Ramos (cell line): Measurements from ENCODE around the gene GUK1.

Source experiments
- in situ Hi-C: fragments of 300-500 bp; cut with MboI; formaldehyde crosslinking; loops from one replicate; pipeline ENCODE4 v1.14.3; 2022; ENCODE audit warnings: low sequenced_read_pairs; ENCODE audit not compliant: unreplicated experiment

Gene GUK1

GRCh38 chr1:228159008-228159665 lies 19.1 kb downstream of the GUK1 start:
- in situ Hi-C loops, result no loop called here

- in situ Hi-C loops, result no loop called here
These were observed 20.2 kb downstream of the GUK1 start for GRCh38 chr1:228160201-228160761.

- in situ Hi-C loops, result no loop called here
These were observed 21.3 kb downstream of the GUK1 start for GRCh38 chr1:228161362-228161761.

- in situ Hi-C loops, result no loop called here
These were observed 21.8 kb downstream of the GUK1 start for GRCh38 chr1:228161866-228162265.

- in situ Hi-C loops, result no loop called here
These were observed 22.4 kb downstream of the GUK1 start for GRCh38 chr1:228162286-228163006.

- in situ Hi-C loops, result no loop called here
These were observed 23.1 kb downstream of the GUK1 start for GRCh38 chr1:228163007-228163753.

- in situ Hi-C loops, result no loop called here
These were observed 23.9 kb downstream of the GUK1 start for GRCh38 chr1:228163776-228164519.

- in situ Hi-C loops, result no loop called here
These were observed 24.7 kb downstream of the GUK1 start for GRCh38 chr1:228164561-228165371.

- in situ Hi-C loops, result no loop called here
These were observed 25.5 kb downstream of the GUK1 start, which contains the start of gene IBA57 for GRCh38 chr1:228165372-228166169. Gene IBA57 (plus strand): TSS chr1:228165804. CDS start chr1:228165817, 13 bp downstream.

- in situ Hi-C loops, result no loop called here
These were observed 26.3 kb downstream of the GUK1 start for GRCh38 chr1:228166170-228166936.

- in situ Hi-C loops, result no loop called here
These were observed 28.6 kb downstream of the GUK1 start for GRCh38 chr1:228168563-228169270.

GRCh38 chr1:228169345-228169744 lies 29.3 kb downstream of the GUK1 start:
- in situ Hi-C loops, result no loop called here

- in situ Hi-C loops, result loop anchor here (10.0 kb wide), 1 partner anchor 46 kb away; no protein-coding TSS in a partner anchor
These were observed 30.6 kb downstream of the GUK1 start for GRCh38 chr1:228170666-228171065.

- in situ Hi-C loops, result loop anchor here (10.0 kb wide), 1 partner anchor 47 kb away; no protein-coding TSS in a partner anchor
These were observed 31.3 kb downstream of the GUK1 start for GRCh38 chr1:228171221-228171891.

- in situ Hi-C loops, result loop anchor here (10.0 kb wide), 1 partner anchor 48 kb away; no protein-coding TSS in a partner anchor
These were observed 32.8 kb downstream of the GUK1 start for GRCh38 chr1:228172591-228173527.
